HG02884 (cell line): ENCODE measurements around the gene ABCC3.

Source experiments
- ATAC-seq: cut with Tn5 transposase; IDR thresholded peaks from one replicate; pipeline ENCODE4 v1.9.1; 2021; ENCODE audit warnings: mild to moderate bottlenecking, moderate library complexity; ENCODE audit not compliant: unreplicated experiment

Gene ABCC3

GRCh38 chr17:50642722-50643656 is 8.3 kb downstream of the ABCC3 start:
- ATAC-seq, result no peak

- no peak for ATAC-seq
These were observed 11.3 kb downstream of the ABCC3 start for GRCh38 chr17:50645748-50646682.

- ATAC-seq, result no peak
These were observed 12.5 kb downstream of the ABCC3 start for GRCh38 chr17:50647187-50647586.

- ATAC-seq, result no peak
These were observed 14.6 kb downstream of the ABCC3 start for GRCh38 chr17:50649042-50649908.

GRCh38 chr17:50651661-50652060 is 17.0 kb downstream of the ABCC3 start:
- no peak for ATAC-seq

- ATAC-seq, result no peak
These were observed 19.1 kb downstream of the ABCC3 start for GRCh38 chr17:50653738-50654137.

GRCh38 chr17:50656509-50656908 is 21.8 kb downstream of the ABCC3 start:
- ATAC-seq, result no peak

GRCh38 chr17:50657054-50657453 is 22.4 kb downstream of the ABCC3 start:
- no peak for ATAC-seq

- no peak for ATAC-seq
These were observed 22.9 kb downstream of the ABCC3 start for GRCh38 chr17:50657627-50658026.

GRCh38 chr17:50658616-50659015 is 23.9 kb downstream of the ABCC3 start:
- no peak for ATAC-seq

- ATAC-seq, result no peak
These were observed 24.5 kb downstream of the ABCC3 start for GRCh38 chr17:50659179-50659578.

- no peak for ATAC-seq
These were observed 25.6 kb downstream of the ABCC3 start for GRCh38 chr17:50660042-50660886.

GRCh38 chr17:50660887-50661345 is 26.2 kb downstream of the ABCC3 start:
- ATAC-seq, result no peak

- no peak for ATAC-seq
These were observed 26.7 kb downstream of the ABCC3 start for GRCh38 chr17:50661348-50661747.

- ATAC-seq, result no peak
These were observed 27.2 kb downstream of the ABCC3 start for GRCh38 chr17:50661795-50662391.

- ATAC-seq, result no peak
These were observed 28.0 kb downstream of the ABCC3 start for GRCh38 chr17:50662632-50663225.

GRCh38 chr17:50663812-50664374 is 29.2 kb downstream of the ABCC3 start:
- ATAC-seq, result no peak

- no peak for ATAC-seq
These were observed 30.2 kb downstream of the ABCC3 start for GRCh38 chr17:50664788-50665458.
